Naive thymus-derived CD4-positive, alpha-beta T cell (primary cell): ENCODE results near the gene ADA. TPM values are rescaled to one million over a fixed set of nuclear protein-coding genes. Genes with fewer than 3 reads are reported as not detected.

ENCODE experiments used
- ATAC-seq: fragments of 150-1000 bp; cut with Tn5 transposase; 2 replicates; pipeline ENCODE4 v1.10.0; 2021; ENCODE audit warnings: mild to moderate bottlenecking, moderate library complexity
- CTCF ChIA-PET: fragments of 350-600 bp; sonication (Branson Sonifier 250); formaldehyde crosslinking; loops from one replicate; lab custom pipeline; 2021; ENCODE audit warnings: antibody characterized with exemption; lab: Charles Lee
- POLR2A ChIA-PET: fragments of 350-600 bp; sonication (Branson Sonifier 250); formaldehyde crosslinking; loops from one replicate; lab custom pipeline; 2021; ENCODE audit warnings: antibody characterized with exemption, inconsistent platforms; lab: Charles Lee
- DNase-seq, 9 donors: peaks; one replicate each; pipeline versions ENCODE4 v3.0.0 to v3.0.0-alpha.2; 2020 to 2022; ENCODE audit warnings: mixed read lengths in 1 of 9
- H3K27ac ChIP-seq: one replicate; pipeline ENCODE4 v1.7.0; 2013; ENCODE audit warnings: mild to moderate bottlenecking, low read depth, low read length, moderate library complexity
- H3K27me3 ChIP-seq, 2 donors: one replicate each; pipeline ENCODE4 v1.7.0; 2013; ENCODE audit warnings: low read length in 2 of 2, mild to moderate bottlenecking in 2 of 2, moderate library complexity in 2 of 2; ENCODE audit not compliant: control insufficient read depth in 2 of 2, insufficient read depth in 2 of 2
- H3K36me3 ChIP-seq, 3 experiments: 1 replicate in 2 of 3; 2 replicates in 1 of 3; pipeline ENCODE4 v1.7.0; 2013; ENCODE audit warnings: low read length in 3 of 3, mild to moderate bottlenecking in 3 of 3, moderate library complexity in 1 of 3; ENCODE audit not compliant: insufficient read depth in 3 of 3, control insufficient read depth in 2 of 3
- H3K4me1 ChIP-seq, 2 donors: one replicate each; pipeline ENCODE4 v1.7.0; 2013; ENCODE audit warnings: low read length in 2 of 2, mild to moderate bottlenecking in 2 of 2, moderate library complexity in 1 of 2; ENCODE audit not compliant: control insufficient read depth in 2 of 2, insufficient read depth in 2 of 2
- H3K4me3 ChIP-seq: 2 replicates; pipeline ENCODE4 v1.7.0; 2013; ENCODE audit warnings: mild to moderate bottlenecking, low read length
- H3K9me3 ChIP-seq, 3 experiments: 1 replicate in 2 of 3; 2 replicates in 1 of 3; pipeline ENCODE4 v1.7.0; 2013; ENCODE audit warnings: low read length in 3 of 3; ENCODE audit not compliant: control insufficient read depth in 2 of 3
- H3K27ac Mint-ChIP-seq, 9 donors: one replicate each; pipeline ENCODE4 v1.8.0; 2020 to 2022; ENCODE audit warnings: mixed read lengths in 9 of 9, mild to moderate bottlenecking in 8 of 9, moderate library complexity in 5 of 9, inconsistent platforms in 2 of 9
- H3K27me3 Mint-ChIP-seq, 5 donors: one replicate each; pipeline ENCODE4 v1.8.0; 2021 to 2022; ENCODE audit warnings: mixed read lengths in 5 of 5, mild to moderate bottlenecking in 1 of 5
- H3K36me3 Mint-ChIP-seq, 5 donors: one replicate each; pipeline ENCODE4 v1.8.0; 2020 to 2022; ENCODE audit warnings: mixed read lengths in 5 of 5, mild to moderate bottlenecking in 3 of 5, inconsistent platforms in 1 of 5
- H3K4me1 Mint-ChIP-seq, 7 donors: one replicate each; pipeline ENCODE4 v1.8.0; 2020 to 2022; ENCODE audit warnings: mixed read lengths in 7 of 7, mild to moderate bottlenecking in 3 of 7, inconsistent platforms in 1 of 7
- H3K4me3 Mint-ChIP-seq, 10 donors: one replicate each; pipeline ENCODE4 v1.8.0; 2020 to 2022; ENCODE audit warnings: mild to moderate bottlenecking in 10 of 10, mixed read lengths in 10 of 10, moderate library complexity in 6 of 10, inconsistent platforms in 2 of 10
- H3K9me3 Mint-ChIP-seq, 11 donors: one replicate each; pipeline ENCODE4 v1.8.0; 2020 to 2022; ENCODE audit warnings: mixed read lengths in 11 of 11, mild to moderate bottlenecking in 4 of 11, inconsistent platforms in 1 of 11, moderate library complexity in 1 of 11
- intact Hi-C, 2 donors: fragments of 100-400 bp; cut with micrococcal nuclease; formaldehyde crosslinking; loops; one replicate each; pipeline ENCODE4 v1.15.1; 2023
- polyA plus RNA-seq, 2 donors: library from polyadenylated mRNA; unstranded; fragments of 300-500 nt; fragmentation: Illumina TruSeq; gene quantifications; one replicate each; pipeline ENCODE4 v1.2.3, GENCODE V29; 2021
- total RNA-seq, 6 experiments: library from RNA in 5 of 6; stranded (reverse) in 5 of 6; gene quantifications; 1 replicate in 5 of 6; 2 replicates in 1 of 6; pipeline ENCODE4 v1.2.3 and lab custom pipeline; 2021 to 2026

Gene ADA
- total and polyA plus RNA-seq, 7 experiments from 2014 or later = 26.1 to 103 (median 35.2) TPM

DNA sequence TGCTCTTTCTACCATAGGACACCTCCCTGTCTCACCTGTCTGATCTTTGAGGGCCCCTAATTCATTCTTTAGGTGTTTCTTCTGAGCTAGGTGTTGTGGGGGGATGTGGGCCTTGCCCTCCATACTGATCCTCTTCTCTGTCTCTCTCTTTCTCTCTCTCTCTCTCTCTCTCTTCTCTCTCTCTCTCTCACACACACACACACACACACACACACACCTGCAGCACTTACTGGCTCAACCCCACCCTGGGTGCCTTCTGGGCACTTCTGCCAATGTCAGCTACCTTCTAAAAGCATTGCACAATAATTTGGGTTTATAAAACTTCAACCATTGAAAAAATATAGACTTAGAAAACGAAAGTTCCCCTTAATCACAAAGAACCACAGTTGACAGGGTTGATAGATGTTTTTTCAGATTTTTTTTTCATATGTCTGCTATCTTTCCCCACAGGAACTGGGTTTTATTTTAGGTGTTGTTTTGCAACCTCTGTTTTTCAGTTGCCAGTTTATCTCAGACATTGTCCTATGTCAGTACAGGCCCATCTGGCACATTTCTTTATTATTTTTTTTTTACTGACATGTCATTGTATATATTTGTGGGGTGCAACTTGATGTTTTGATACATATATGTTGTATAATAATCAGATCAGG, 41.1 kb downstream of the ADA start:
- CTCF ChIA-PET = interaction anchor here (0.5 to 3.3 kb wide), 31 partner anchors 8 to 753 kb away, joined by 3 to 23 read pairs (median 4); partner anchors contain the start of genes ADA, SYS1 and TTPAL
- peak overlapping the region in 9 of 10 donors; percentile 53 to 86 (median 74) for H3K4me3 Mint-ChIP-seq
- intact Hi-C loops = loop anchor here (1.0 to 10.0 kb wide), 15 partner anchors 34 to 494 kb away; partner anchors contain the start of genes TTPAL (in 2 of the 2), ADA (in 1 of the 2), FITM2 (in 1 of the 2) and SERINC3 (in 1 of the 2)
- no peaks in the 10 kb centered on the region for H3K9me3 ChIP-seq
- DNase-seq (peak in 6 of 9 donors; percentile 63 to 80 (median 70)), ATAC-seq (peak; percentile 74)
- H3K4me1 ChIP-seq = peaks cover 14 to 32% of the 10 kb centered on the region in 2 donors
- peaks cover 5 to 11% (median 9%) of the 10 kb centered on the region in 5 donors for H3K36me3 Mint-ChIP-seq
- H3K36me3 ChIP-seq = peaks cover 0 to 5% (median 0%) of the 10 kb centered on the region in 3 experiments
- no peaks in the 10 kb centered on the region for H3K27me3 ChIP-seq
- peak overlapping the region; percentile 2 for H3K4me3 ChIP-seq
- peaks cover 21 to 46% (median 32%) of the 10 kb centered on the region in 7 donors for H3K4me1 Mint-ChIP-seq
- H3K9me3 Mint-ChIP-seq = peaks cover 0 to 4% (median 0%) of the 10 kb centered on the region in 11 donors
- peak overlapping the region; percentile 73 for H3K27ac ChIP-seq
- POLR2A ChIA-PET = interaction anchor here (0.5 to 2.6 kb wide), 13 partner anchors 8 to 803 kb away, joined by 3 to 19 read pairs (median 4); partner anchors contain the start of genes ADA and FITM2
- no peaks in the 10 kb centered on the region for H3K27me3 Mint-ChIP-seq
- peak overlapping the region; percentile 88 to 100 (median 98) for H3K27ac Mint-ChIP-seq

DNA sequence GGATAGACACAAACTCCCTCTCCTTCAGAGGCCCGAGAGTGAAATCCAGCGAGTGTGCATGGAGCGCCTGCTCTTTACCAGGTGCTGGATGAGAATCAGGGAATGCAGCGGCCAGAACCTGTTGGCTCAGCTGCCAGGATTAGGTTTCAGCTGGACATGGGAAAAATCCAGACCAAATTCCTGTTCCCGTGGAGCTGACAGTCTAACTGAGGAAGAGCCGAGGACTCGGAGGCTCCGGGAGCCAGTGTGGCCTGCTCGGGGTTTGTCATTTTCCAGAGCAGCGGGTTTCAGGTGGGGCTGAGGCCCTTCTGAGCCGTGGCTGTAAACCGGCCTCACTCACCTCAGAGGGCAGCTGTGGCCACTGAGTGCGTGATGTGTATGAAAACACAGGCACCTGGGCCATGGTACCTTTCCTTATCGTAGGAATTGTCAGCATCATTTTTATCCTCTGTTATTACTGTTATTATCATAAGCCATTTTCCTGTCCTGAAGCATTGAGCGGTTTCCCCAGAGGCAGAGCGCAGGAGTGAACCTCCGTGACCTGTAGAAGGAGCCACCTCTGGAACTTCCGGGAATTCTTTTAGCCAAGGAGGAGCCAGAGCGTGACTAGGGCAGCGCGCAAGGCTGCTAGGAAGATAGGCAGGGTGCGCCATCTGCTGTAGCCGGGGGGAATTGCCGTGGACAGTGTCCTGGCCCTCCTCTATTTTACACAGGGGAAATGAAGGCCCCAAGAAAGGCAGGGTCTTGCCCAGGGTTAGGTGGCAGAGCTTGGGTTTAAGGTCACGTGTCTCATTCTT, 41.8 kb downstream of the ADA start:
- H3K4me1 ChIP-seq = peaks cover 8 to 24% of the 10 kb centered on the region in 2 donors
- H3K27ac ChIP-seq = peak overlapping the region; percentile 73
- ChIA-PET POLR2A (interaction anchor here (0.5 to 2.6 kb wide), 15 partner anchors 9 to 802 kb away, joined by 3 to 19 read pairs (median 3); partner anchors contain the start of genes ADA and FITM2), CTCF (interaction anchor here (0.7 to 3.3 kb wide), 29 partner anchors 9 to 753 kb away, joined by 3 to 23 read pairs (median 4); partner anchors contain the start of genes ADA, SYS1 and TTPAL)
- ATAC-seq (peak; percentile 91), DNase-seq (peak; percentile 70 to 82 (median 77))
- peaks cover 0 to 5% (median 0%) of the 10 kb centered on the region in 3 experiments for H3K36me3 ChIP-seq
- H3K9me3 Mint-ChIP-seq = peaks cover 0 to 4% (median 0%) of the 10 kb centered on the region in 11 donors
- H3K4me1 Mint-ChIP-seq = peaks cover 14 to 39% (median 25%) of the 10 kb centered on the region in 7 donors
- no peaks in the 10 kb centered on the region for H3K27me3 ChIP-seq
- H3K27me3 Mint-ChIP-seq = no peaks in the 10 kb centered on the region
- H3K9me3 ChIP-seq = no peaks in the 10 kb centered on the region
- peak overlapping the region; percentile 88 to 100 (median 98) for H3K27ac Mint-ChIP-seq
- H3K4me3 ChIP-seq = peak overlapping the region; percentile 2
- peak overlapping the region; percentile 30 to 86 (median 74) for H3K4me3 Mint-ChIP-seq
- intact Hi-C loops = loop anchor here (1.0 to 10.0 kb wide), 15 partner anchors 33 to 493 kb away; partner anchors contain the start of genes TTPAL (in 2 of the 2), ADA (in 1 of the 2), FITM2 (in 1 of the 2) and SERINC3 (in 1 of the 2)
- peaks cover 5 to 11% (median 9%) of the 10 kb centered on the region in 5 donors for H3K36me3 Mint-ChIP-seq

DNA sequence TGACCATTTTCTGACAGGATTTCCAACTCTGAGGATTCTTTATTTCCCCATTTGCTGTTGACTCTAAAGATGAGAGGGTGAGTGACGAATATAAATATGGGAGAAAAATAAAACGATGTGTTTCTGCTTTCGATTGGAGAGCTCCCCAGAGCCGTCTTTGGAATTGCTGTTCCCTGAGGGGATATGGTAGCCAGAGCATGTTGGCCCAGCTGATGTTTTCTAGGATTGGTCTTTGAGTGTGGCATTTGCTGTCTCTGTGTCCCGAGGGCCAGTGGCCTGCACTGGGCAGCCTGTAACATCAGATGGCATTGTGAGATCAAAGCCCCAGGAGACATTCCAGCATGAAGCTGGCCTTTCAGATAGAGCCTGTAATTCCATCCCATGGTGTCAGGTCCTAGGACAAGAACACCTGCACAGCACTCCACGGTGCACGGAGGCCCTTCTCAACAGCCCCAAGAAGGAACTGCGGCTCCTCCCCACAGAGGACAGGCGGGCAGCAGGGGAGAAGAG, 42.4 kb downstream of the ADA start:
- DNase-seq (no peak), ATAC-seq (no peak)
- H3K4me1 Mint-ChIP-seq = peaks cover 14 to 33% (median 20%) of the 10 kb centered on the region in 7 donors
- peak overlapping the region in 7 of 9 donors; percentile 32 to 98 (median 56) for H3K27ac Mint-ChIP-seq
- H3K27ac ChIP-seq = peak overlapping the region; percentile 73
- peaks cover 0 to 5% (median 0%) of the 10 kb centered on the region in 3 experiments for H3K36me3 ChIP-seq
- intact Hi-C loops = loop anchor here in 1 of 2 donors (1.0 kb wide), 1 partner anchor 77 kb away; no protein-coding TSS in a partner anchor
- no peaks in the 10 kb centered on the region for H3K27me3 ChIP-seq
- H3K4me1 ChIP-seq = peaks cover 8 to 20% of the 10 kb centered on the region in 2 donors
- no peak overlapping the region for H3K4me3 ChIP-seq
- peak overlapping the region in 1 of 10 donors; percentile 6 for H3K4me3 Mint-ChIP-seq
- ChIA-PET POLR2A (interaction anchor here (0.7 to 2.6 kb wide), 4 partner anchors 35 to 394 kb away, joined by 3 to 16 read pairs (median 3); partner anchors contain the start of gene FITM2), CTCF (interaction anchor here (0.6 to 3.3 kb wide), 16 partner anchors 10 to 413 kb away, joined by 3 to 23 read pairs (median 4); partner anchors contain the start of gene ADA)
- no peaks in the 10 kb centered on the region for H3K27me3 Mint-ChIP-seq
- H3K9me3 ChIP-seq = no peaks in the 10 kb centered on the region
- H3K36me3 Mint-ChIP-seq = peaks cover under 1 to 8% (median 7%) of the 10 kb centered on the region in 5 donors
- H3K9me3 Mint-ChIP-seq = peaks cover 0 to 4% (median 0%) of the 10 kb centered on the region in 11 donors

DNA sequence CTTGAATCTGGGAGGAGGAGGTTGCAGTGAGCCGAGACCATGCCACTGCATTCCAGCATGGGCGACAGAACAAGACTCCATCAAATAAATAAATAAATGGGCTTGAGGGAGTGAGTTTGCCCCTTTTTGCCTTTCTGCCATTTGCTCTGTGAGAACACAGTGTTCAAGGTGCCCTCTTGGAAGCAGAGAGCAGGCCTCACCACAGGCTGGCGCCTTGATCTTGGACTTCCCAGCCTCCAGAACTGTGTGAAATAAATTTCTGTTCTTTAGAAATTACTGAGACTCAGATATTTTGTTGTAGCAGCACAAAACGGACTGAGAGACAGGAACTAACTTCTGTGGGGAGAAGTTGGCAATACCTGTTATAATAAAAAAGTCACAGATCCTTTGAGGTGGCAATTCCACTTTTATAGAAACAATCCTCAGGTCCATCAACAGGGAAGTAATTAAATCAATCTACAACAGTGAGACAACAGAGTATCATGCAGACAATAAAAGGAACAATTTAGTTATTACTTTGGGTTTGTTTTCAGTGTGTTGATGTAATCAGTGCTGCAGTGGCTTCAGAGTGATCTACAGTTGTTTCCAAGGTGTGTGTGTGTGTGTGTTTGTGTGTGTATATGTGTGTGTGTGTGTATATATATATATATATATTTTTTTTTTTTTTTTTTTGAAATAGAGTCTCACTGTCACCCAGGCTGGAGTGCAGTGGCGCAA, 44.6 kb downstream of the ADA start:
- peaks cover 0 to 5% (median 0%) of the 10 kb centered on the region in 5 donors for H3K36me3 Mint-ChIP-seq
- peaks cover 9 to 27% (median 20%) of the 10 kb centered on the region in 7 donors for H3K4me1 Mint-ChIP-seq
- Histone ChIP-seq H3K4me3 (no peak overlapping the region), H3K27ac (no peak overlapping the region), H3K4me1 (peaks cover 8 to 20% of the 10 kb centered on the region in 2 donors), H3K9me3 (no peaks in the 10 kb centered on the region), H3K36me3 (no peaks in the 10 kb centered on the region), H3K27me3 (no peaks in the 10 kb centered on the region)
- no peak overlapping the region for H3K4me3 Mint-ChIP-seq
- ChIA-PET POLR2A (interaction anchor here (0.6 kb wide), 1 partner anchor 260 kb away, joined by 3 read pairs; no protein-coding TSS in a partner anchor), CTCF (interaction anchor here (0.7 kb wide), 1 partner anchor 394 kb away, joined by 3 read pairs; no protein-coding TSS in a partner anchor)
- intact Hi-C loops = no loop called here
- DNase-seq (no peak), ATAC-seq (no peak)
- peaks cover 0 to 4% (median 0%) of the 10 kb centered on the region in 11 donors for H3K9me3 Mint-ChIP-seq
- H3K27ac Mint-ChIP-seq = peak overlapping the region in 1 of 9 donors; percentile 8
- H3K27me3 Mint-ChIP-seq = no peaks in the 10 kb centered on the region

DNA sequence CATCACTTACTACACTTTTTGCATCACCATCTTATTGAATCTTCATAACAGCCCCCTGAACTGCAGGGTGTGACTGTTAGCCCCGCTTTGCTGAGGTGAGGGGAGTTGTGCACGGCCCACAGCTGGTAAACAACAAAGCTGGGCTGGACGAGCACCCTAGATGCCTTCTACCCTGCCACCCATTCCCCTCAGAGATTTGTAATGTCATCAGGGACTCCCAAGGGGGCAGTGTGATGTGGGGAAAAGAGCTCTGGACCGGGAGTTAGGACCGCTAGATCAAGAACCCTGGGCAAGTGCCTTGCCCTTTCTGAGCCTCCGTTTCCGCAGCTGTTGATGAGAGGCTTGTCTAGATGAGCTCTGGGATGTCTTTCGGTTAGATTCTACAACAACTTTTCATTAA, 48.2 kb downstream of the ADA start:
- no peaks in the 10 kb centered on the region for H3K9me3 ChIP-seq
- peaks cover 0 to 6% (median 0%) of the 10 kb centered on the region in 5 donors for H3K36me3 Mint-ChIP-seq

More for the DNA sequence above, 48.2 kb downstream of the ADA start:
- no peak overlapping the region for H3K27ac Mint-ChIP-seq
- H3K4me3 ChIP-seq = no peak overlapping the region
- H3K4me1 ChIP-seq = peaks cover 0 to 9% of the 10 kb centered on the region in 2 donors
- H3K27me3 Mint-ChIP-seq = no peaks in the 10 kb centered on the region
- H3K27ac ChIP-seq = no peak overlapping the region
- no peaks in the 10 kb centered on the region for H3K27me3 ChIP-seq
- peaks cover 9 to 33% (median 23%) of the 10 kb centered on the region in 7 donors for H3K4me1 Mint-ChIP-seq
- peaks cover 0 to 4% (median 0%) of the 10 kb centered on the region in 11 donors for H3K9me3 Mint-ChIP-seq
- H3K4me3 Mint-ChIP-seq = no peak overlapping the region
- intact Hi-C loops = no loop called here
- no peaks in the 10 kb centered on the region for H3K36me3 ChIP-seq
- ATAC-seq (no peak), DNase-seq (no peak)
- ChIA-PET CTCF (interaction anchor here (0.8 to 1.3 kb wide), 6 partner anchors 9 to 387 kb away, joined by 3 to 7 read pairs (median 4); no protein-coding TSS in a partner anchor), POLR2A (interaction anchor here (1.1 kb wide), 1 partner anchor 9 kb away, joined by 3 read pairs; no protein-coding TSS in a partner anchor)
